ENCODE measurements around the gene HIVEP3.

HIVEP3 gene

GRCh38 chr1:41513383-41513735, 405.4 kb downstream of the HIVEP3 start:
- DNase-seq (ENCODE audit: low read depth), result no peak

- DNase-seq (ENCODE audit: low read depth), result no peak
These were observed 405.9 kb downstream of the HIVEP3 start for GRCh38 chr1:41512701-41513382.

GRCh38 chr1:41511239-41511540, 407.5 kb downstream of the HIVEP3 start:
- DNase-seq (ENCODE audit: low read depth), result no peak

GRCh38 chr1:41510531-41511238, 408.0 kb downstream of the HIVEP3 start:
- DNase-seq (ENCODE audit: low read depth), result no peak

- DNase-seq (ENCODE audit: low read depth), result no peak
These were observed 409.5 kb downstream of the HIVEP3 start for GRCh38 chr1:41509270-41509671.

GRCh38 chr1:41508290-41508689, 410.4 kb downstream of the HIVEP3 start:
- DNase-seq (ENCODE audit: low read depth), result no peak

GRCh38 chr1:41507836-41508235, 410.9 kb downstream of the HIVEP3 start:
- DNase-seq (ENCODE audit: low read depth), result no peak

GRCh38 chr1:41507110-41507720, 411.5 kb downstream of the HIVEP3 start:
- no peak for DNase-seq (ENCODE audit: low read depth)

GRCh38 chr1:41504114-41505035, 414.3 kb downstream of the HIVEP3 start:
- DNase-seq (ENCODE audit: low read depth), result no peak

- no peak for DNase-seq (ENCODE audit: low read depth)
These were observed 415.1 kb downstream of the HIVEP3 start for GRCh38 chr1:41503538-41504113.

- DNase-seq (ENCODE audit: low read depth), result no peak
These were observed 415.8 kb downstream of the HIVEP3 start for GRCh38 chr1:41502912-41503311.

GRCh38 chr1:41501581-41501980, 417.1 kb downstream of the HIVEP3 start:
- DNase-seq (ENCODE audit: low read depth), result no peak

GRCh38 chr1:41500781-41501518, 417.8 kb downstream of the HIVEP3 start:
- DNase-seq (ENCODE audit: low read depth), result no peak

GRCh38 chr1:41500378-41500777, 418.3 kb downstream of the HIVEP3 start:
- DNase-seq (ENCODE audit: low read depth), result no peak

GRCh38 chr1:41499591-41499990, 419.1 kb downstream of the HIVEP3 start:
- no peak for DNase-seq (ENCODE audit: low read depth)

GRCh38 chr1:41498804-41499203, 419.9 kb downstream of the HIVEP3 start:
- no peak for DNase-seq (ENCODE audit: low read depth)

GRCh38 chr1:41498391-41498790, 420.3 kb downstream of the HIVEP3 start:
- DNase-seq (ENCODE audit: low read depth), result no peak

- DNase-seq (ENCODE audit: low read depth), result no peak
These were observed 421.2 kb downstream of the HIVEP3 start for GRCh38 chr1:41497461-41498030.

GRCh38 chr1:41497056-41497440, 421.7 kb downstream of the HIVEP3 start:
- DNase-seq (ENCODE audit: low read depth), result no peak

GRCh38 chr1:41496080-41497055, 422.4 kb downstream of the HIVEP3 start:
- no peak for DNase-seq (ENCODE audit: low read depth)
